MV-4-11 (cell line): Measurements from ENCODE around the gene ZNF853.
"Not testable (repeated sequence)": the region's sequence is repeated elsewhere in the genome, so short reads cannot be mapped to it uniquely, and the experiment has no call there.

ENCODE experiments used
- DNase-seq: peaks from one replicate; lab custom pipeline; 2025; lab: John Stamatoyannopoulos, UW

ZNF853 gene

GRCh38 chr7:6652446-6653011, 37.1 kb downstream of the ZNF853 start:
- DNase-seq, result no peak

- DNase-seq, result no peak
Observed at GRCh38 chr7:6653071-6654003, 37.9 kb downstream of the ZNF853 start.

- DNase-seq, result no peak
Observed at GRCh38 chr7:6654113-6654841, 38.9 kb downstream of the ZNF853 start.

- DNase-seq, result no peak
Observed at GRCh38 chr7:6654842-6655610, 39.6 kb downstream of the ZNF853 start.

- no peak for DNase-seq
Observed at GRCh38 chr7:6655636-6656385, 40.4 kb downstream of the ZNF853 start.

- DNase-seq, result no peak
Observed at GRCh38 chr7:6656413-6656812, 41.0 kb downstream of the ZNF853 start.

GRCh38 chr7:6658618-6659345, 43.4 kb downstream of the ZNF853 start:
- no peak for DNase-seq

DNA sequence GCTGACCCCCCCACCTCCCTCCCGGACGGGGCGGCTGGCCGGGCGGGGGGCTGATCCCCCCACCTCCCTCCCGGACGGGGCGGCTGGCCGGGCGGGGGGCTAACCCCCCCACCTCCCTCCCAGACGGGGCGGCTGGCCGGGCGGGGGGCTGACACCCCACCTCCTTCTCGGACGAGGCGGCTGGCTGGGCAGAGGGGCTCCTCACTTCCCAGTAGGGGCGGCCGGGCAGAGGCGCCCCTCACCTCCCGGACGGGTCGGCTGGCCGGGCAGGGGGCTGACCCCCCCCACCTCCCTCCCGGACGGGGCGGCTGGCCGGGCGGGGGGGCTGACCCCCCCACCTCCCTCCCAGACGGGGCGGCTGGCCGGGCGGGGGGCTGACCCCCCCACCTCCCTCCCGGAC, 55.4 kb downstream of the ZNF853 start:
- DNase-seq, result not testable (repeated sequence)
